Jurkat, Clone E6-1 (cell line): ENCODE data around the gene UROS.
A peak's percentile ranks its signal among the peaks of the same experiment; 100 is the strongest.

Source experiments
- DNase-seq: peaks from one replicate; pipeline ENCODE4 v3.0.0-alpha.2; 2011; ENCODE audit warnings: low read depth, low spot score
- H3K4me3 ChIP-seq: 2 replicates; pipeline ENCODE4 v1.5.1; 2011; ENCODE audit warnings: mild to moderate bottlenecking, low read length, control low read depth, moderate library complexity

The UROS gene

DNA sequence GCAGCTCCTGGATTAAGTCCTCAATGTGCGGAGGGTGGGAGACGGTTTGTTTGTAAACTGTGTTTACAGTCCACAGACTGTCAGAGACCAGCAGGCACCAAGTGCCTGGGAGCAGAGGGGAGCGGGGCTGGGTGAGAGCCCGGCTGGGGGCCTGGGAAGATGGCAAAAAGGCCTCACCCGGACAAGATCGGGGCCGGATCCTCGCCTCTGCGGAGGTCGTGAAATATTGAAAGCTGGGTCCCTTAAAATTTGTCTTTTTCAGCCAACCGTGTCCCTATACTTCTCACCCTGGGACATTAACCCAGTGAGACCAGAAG, 50.2 kb downstream of the UROS start:
- no peak for DNase-seq
- no peak overlapping the region for H3K4me3 ChIP-seq

DNA sequence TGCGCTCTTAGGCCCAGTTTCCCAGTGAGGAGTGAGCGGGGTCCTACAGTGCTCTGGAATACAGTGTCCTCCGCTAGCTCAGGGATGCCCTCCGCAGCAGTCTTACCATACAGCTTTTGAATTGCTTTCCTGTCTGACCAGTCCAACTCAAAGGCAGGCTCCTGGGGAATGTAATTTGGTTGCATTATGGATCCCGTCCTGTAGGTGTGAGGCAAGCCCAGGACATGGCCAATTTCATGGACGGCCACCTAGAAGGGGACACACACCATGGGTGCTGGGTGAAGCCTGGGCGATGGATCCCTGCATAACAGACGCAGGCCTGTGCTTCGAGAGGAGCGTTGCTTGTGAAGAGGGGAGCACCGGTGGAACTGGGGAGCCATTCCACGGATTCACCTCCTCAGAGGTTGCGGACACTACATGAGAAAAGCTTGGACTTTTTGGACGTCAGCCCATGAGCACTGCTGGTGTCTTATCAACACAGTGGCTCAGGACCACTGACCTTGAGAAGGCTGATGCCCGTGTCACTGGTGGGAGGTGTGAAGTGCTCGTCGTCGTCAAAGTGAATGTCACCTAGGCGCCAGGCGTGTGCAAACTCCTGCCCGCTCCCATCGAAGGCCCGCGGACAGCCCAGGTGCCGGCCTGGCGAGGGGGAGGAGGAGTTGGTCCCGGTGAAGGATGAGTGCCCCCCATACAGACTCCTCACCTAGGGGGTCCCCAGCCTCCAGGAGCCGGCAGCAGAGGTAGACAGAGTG, 50.8 kb downstream of the UROS start:
- no peak overlapping the region for H3K4me3 ChIP-seq
- DNase-seq = no peak

DNA sequence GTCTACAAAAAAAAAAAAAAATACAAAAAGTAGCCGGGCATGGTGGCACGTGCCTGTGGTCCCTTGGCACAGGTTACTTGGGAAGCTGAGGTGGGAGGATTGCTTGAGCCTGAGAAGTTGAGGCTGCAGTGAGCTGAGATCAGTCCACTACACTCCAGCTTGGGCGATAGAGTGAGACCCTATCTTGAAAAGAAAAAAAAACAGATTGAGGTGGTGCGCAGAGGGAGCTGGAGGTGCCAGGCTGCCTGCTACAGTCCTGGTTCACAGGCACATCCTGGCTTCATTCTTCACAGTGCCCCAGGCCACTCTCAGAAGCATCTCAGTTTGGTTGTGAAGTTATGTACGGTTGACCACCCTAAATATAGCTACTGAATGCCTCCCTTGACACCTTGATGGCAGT, 52.2 kb downstream of the UROS start:
- no peak for DNase-seq
- no peak overlapping the region for H3K4me3 ChIP-seq

DNA sequence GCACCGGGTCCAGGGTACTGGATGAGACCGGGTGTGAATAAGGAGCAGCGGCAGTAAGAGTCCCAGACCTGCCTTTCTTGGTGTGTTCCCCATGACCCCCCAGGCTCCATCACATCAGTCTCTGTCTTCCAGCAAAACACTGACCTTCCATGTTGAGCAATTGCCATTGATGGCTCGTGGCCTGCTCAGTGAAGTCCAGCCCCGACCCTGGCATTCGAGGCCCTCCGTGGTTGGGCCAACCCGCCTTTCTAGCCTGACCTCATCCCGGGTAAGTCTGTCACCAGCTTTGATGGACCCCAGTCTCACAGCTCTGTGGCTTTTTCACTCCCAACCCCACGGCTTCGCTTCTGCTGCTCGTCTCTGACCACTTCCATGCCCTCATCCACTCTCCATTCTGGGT, 53.9 kb downstream of the UROS start:
- no peak for DNase-seq
- H3K4me3 ChIP-seq = no peak overlapping the region

DNA sequence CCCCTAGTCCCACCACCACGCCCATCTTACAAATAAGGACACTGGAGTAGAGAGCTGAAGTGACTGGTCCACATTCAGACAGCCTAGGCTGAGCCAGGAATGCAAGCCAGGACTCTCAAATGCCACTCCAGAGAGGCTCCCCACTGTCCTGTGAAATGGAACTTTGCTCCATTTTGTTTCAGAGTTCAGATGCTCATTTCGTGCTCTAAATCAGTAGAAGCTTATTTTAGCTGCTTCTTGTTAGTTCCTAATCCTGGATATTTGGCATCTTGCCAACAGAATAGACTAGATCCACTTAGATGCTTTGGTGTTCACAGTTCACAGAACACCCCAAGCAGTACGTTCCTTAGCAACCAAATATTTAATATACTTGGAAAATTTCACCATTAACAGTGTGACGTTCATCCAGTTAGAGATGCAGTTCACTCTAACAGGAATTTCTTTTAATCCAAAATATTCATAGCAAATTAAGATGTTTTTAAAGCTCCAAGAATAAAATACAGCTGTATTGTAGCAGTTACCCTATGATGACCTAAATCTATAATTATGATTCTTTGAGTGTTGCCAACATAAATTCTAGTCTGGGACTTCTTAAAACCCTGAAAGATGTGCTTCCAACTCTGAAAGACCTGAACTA, 54.7 kb downstream of the UROS start:
- no peak for DNase-seq

DNA sequence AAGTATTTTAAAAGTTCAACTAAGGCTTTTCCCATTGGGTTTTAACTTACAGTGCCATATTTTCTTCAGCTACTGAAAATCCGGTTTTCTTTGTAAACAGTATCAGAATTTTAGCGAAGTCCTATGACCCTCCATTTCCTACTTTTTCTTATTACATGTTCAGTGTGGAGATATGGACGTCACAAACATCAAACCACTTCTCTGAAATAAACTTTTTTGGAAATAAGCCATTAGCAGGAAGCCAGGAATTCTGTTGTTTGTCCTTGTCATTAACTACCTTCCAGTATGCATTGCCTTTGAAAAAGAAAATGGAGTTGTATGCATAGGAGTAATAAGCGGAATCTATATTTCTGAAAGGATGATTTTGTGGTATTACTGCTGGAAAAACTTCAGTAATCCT, 56.5 kb downstream of the UROS start:
- no peak overlapping the region for H3K4me3 ChIP-seq
- no peak for DNase-seq

More for the DNA sequence above, 54.7 kb downstream of the UROS start:
- H3K4me3 ChIP-seq = no peak overlapping the region

DNA sequence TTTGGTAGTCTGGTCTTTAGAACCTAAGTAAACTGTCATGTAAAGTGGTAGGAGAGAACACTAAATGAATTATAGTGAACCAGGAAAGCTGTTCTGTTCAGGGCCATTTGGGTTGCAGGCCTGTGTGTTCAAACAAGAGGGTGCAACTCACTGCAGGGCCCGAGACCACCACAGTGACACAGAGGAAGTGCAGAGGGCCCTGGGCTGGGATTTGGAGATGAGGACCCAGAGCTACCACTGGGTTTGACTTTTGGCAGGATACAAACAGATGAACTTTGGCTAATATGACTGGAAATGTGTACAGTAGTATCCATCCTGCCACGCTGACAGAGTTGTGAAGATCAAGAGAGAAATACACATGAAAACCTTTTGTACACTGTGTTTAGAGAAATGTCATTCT, 57.2 kb downstream of the UROS start:
- no peak for DNase-seq
- H3K4me3 ChIP-seq = no peak overlapping the region

DNA sequence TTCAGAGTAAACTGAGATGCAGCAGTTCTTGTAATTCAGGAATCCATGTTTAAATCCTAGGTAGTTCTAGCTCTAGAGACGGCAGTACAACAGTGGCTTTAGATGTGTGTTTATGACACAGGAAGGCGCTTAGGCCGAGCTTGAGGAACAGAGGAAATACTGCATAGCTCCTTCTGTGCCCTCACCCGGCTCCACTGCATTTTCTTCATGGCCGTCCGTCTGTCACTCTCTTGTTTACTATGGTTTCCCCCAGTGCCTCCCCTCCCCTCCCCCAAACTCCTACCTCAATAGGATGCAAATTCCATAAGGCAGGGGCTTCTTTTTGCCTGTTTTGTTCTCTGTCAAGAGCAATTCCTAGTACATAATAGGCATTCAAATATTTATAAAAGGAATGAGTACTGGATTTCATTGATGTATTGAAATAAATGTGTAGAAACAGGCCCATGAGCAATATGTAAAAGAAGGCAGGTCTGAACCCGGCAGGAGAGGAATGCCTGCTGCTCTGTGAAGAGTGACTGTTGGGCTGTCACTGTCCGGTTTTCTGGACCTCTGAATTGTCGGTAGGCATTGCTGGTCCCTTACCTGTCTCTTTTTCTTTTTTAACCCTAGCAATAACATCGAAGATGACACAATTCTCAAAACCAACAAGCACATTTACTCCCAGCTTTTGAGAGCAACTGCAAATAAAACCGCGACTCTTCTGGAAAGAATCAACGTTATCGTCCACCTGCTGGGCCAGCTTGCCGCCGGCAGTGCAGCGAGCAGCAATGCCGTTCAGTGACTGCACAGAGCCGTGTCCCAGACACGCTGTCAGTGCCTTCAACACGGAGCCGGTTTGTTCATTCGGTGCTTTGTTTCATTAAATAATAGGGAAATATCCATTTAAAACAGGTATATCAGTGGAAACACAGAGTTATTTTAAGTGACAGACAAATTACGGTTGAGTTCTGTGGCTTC, 60.1 kb downstream of the UROS start:
- no peak for DNase-seq
- H3K4me3 ChIP-seq = no peak overlapping the region

DNA sequence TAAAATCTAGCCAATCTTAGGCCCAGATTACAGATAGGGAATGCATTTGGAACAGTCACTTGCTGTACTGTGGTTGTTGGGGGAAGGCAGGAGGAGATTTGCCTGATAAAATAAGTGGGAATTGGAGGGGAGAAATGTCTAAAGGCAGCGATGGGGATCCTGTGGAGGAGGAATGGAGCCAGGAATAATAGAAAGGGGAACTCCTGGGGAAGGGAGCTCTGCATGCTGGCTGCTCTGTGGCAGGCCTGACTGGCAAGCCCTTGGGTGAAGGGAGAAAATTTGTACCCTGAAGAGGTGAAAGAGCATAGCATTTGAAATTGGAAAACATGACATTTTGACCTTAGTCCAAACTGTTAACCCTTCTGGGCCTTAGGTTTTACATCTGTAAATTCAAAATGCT, 61.1 kb downstream of the UROS start:
- no peak for DNase-seq
- no peak overlapping the region for H3K4me3 ChIP-seq

DNA sequence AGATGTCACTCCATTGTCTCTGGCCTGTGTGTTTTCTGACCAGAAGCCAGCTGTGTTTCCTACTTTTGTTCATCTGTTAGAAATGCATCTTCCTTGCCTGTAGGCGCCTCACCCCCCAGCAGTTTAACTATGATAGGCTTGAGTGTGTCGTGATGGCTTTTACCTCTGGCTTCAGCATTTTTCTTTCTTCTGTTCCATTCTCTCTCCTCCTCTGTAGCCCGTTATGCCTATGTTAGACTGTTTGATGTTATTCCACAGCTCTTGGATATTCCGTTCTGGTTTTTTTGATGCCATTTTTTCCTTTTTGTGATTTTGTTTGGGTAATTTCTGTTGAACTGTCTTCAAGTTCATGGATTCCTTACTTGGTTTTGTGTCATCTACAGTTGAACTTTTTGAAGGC, 65.3 kb downstream of the UROS start:
- no peak overlapping the region for H3K4me3 ChIP-seq
- no peak for DNase-seq

DNA sequence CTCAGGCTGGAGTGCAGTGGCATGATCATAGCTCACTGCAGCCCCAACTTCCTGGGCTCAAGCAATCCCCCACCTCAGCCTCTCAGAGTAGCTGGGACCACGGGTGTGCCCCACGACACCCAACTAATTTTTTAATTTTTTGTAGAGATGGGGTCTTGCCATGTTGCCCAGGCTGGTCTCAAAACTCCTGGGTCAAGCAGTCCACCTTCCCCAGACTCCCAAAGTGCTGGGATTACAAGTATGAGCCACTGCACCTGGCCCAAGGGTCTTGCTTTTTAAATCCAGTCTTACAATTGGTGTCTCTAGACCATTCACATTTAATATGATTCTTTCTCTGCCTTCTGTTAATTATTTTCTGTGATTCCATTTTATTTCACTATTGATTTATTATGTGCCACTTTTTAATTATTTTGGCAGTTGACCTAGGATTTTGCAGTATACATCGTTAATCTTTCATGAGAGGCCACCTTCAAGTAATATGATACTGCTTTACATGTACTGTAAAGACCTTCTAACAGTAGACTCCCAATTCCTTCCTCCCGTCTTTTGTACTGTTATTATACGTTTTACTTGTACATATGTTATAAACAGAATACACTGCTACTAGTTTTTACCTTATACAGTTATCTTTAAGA, 66.1 kb downstream of the UROS start:
- no peak for DNase-seq
- no peak overlapping the region for H3K4me3 ChIP-seq

DNA sequence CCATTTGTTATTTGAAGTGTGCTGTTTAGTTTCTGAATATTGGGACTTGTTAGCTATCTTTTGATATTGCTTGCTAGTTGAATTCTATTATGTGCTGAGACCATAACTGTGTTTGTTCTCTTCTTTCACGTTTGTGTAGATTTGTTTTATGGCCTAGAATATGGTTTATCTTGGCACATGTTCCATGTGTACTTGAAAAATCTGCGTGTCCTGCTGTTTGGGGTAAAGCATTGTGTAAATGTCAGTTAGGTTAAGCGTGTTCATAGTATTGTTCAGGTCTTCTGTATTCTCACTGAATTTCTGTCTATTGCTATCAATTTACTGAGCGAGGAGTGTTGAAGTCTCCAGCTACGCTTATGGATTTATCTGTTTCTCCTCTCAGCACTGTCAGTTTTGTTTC, 66.9 kb downstream of the UROS start:
- no peak for DNase-seq
- no peak overlapping the region for H3K4me3 ChIP-seq

DNA sequence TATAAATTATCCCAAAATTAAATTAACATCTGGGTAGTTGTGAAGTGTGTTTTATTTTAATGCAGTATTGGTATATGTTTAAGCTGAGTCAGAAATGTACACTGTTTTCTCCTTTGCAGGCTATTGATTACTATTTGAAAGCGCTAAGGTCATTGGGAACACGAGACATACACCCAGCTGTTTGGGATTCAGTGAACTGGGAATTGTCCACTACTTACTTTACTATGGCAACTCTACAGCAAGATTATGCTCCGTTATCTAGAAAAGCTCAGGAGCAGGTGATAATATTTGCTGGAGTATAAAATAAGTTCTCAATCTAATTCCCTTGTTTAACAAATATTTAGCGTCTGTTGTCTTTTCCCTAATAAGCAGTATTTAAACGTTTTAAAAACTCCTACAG, 75.6 kb downstream of the UROS start:
- DNase-seq = no peak
- H3K4me3 ChIP-seq = no peak overlapping the region

DNA sequence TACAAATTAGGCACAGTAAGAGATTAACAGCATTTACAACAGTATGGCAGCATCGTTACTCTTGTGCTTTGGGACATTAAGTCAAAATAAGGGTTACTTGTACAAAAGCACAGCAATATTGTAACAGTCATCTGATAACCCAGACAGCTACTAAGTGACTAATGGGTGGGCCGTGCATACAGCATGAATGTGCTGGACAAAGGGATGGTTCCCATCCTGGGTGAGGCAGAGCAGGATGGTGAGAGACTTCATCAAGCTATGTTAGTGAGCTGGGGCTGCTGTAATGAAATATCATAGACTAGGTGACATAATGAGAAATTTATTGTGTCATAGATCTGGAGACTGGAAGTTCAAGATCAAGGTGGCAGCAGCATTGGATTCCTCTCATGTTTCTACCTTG, 78.1 kb downstream of the UROS start:
- DNase-seq = no peak
- no peak overlapping the region for H3K4me3 ChIP-seq

DNA sequence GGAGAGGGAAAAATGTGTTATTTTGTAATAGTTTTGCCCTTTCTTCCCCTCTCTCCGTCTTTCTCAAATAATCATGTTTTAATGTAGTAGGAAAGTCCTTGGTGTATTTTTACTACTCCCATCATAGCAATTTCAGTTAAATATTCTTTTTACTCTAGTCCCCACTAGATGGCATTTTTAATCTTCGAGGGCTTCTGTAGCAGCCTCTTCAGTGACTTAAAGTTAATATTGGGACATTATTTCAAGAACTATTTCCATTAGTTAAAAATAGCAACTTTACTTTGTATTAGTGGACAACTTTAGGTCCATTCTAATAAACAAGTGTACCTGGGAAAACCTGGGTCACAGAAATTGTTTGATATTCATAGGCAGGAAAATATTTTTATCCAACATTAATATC, 80.6 kb downstream of the UROS start:
- H3K4me3 ChIP-seq = no peak overlapping the region
- DNase-seq = peak; percentile 8

DNA sequence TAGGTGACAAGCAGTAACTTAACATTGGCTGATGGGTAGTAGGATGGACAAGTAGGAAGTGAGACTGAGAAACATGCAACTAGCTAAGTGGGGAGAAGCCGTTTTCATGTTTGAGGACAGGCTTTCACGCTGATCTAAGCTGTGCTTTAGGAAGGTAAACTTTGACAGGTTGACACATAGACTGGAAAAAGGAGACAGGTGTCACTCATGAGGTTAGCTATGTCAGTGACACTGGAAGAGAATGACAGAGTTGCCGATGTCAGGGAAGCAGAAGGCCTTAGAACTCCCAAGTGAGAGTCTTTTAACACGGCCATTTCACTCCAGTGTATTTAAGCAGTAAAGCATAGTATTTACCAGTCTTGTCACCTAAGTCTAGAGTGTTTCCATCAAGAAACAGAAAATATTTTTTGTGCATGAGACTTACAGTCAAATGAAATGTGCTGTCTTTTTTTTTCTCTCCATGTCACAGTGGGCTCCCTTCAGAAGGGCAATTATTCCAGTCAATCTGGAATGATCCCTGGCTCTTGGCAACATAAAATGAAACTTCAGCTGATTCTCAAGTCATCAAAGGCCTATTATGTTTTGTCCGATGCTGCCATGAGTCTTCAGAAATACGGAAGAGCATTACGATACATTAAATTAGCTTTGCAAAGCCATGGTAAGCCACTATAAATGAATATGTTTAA, 82.9 kb downstream of the UROS start:
- DNase-seq = no peak
- no peak overlapping the region for H3K4me3 ChIP-seq
